ENCODE results near the gene TRAPPC2L. TPM values are rescaled to one million over a fixed set of nuclear protein-coding genes. Genes with fewer than 3 reads are reported as not detected.
"Not testable (repeated sequence)": the region's sequence is repeated elsewhere in the genome, so short reads cannot be mapped to it uniquely, and the experiment has no call there.

The TRAPPC2L gene
- total RNA-seq, 1 donor = 43.1 TPM

DNA sequence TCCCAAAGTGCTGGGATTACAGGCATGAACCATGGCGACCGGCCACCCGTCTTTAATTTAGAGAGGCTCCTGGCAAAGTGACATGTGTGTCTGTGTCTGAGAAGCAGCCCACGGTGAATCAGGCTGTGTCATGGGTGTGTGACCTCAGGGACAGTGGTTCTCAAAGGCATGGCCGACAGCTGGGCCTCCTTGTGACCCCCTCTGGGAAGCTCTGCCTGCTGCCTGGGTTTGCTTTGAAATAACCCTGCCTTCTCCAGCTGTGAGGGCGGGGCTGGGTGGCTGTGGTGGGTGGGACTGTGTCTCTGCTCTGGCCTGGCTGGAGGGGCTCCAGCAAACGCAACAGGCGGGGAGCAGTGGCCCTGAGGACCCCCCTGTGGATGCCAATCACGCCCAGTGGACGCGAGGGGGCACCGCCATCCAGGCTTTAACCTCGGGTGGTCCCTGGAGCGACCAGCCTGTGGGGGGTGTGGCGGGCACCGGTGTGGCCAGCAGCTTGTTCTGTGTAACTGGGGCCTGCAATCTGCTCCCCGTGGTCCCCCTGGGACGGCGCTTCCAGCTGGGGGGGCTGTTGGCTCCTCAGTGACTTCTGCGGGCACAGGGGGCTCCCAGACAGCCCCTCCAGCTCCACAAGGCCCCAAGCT, 36.4 kb upstream of the TRAPPC2L start:
- TF ChIP-seq, protein P1, sequence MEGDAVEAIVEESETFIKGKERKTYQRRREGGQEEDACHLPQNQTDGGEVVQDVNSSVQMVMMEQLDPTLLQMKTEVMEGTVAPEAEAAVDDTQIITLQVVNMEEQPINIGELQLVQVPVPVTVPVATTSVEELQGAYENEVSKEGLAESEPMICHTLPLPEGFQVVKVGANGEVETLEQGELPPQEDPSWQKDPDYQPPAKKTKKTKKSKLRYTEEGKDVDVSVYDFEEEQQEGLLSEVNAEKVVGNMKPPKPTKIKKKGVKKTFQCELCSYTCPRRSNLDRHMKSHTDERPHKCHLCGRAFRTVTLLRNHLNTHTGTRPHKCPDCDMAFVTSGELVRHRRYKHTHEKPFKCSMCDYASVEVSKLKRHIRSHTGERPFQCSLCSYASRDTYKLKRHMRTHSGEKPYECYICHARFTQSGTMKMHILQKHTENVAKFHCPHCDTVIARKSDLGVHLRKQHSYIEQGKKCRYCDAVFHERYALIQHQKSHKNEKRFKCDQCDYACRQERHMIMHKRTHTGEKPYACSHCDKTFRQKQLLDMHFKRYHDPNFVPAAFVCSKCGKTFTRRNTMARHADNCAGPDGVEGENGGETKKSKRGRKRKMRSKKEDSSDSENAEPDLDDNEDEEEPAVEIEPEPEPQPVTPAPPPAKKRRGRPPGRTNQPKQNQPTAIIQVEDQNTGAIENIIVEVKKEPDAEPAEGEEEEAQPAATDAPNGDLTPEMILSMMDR (IDR thresholded peaks at IDR 0.05; ENCODE audit: extremely low read depth, low read depth, low read length) = no peak
- no peak overlapping the region for H3K4me3 ChIP-seq (ENCODE audit: insufficient read depth, low read length)
- DNase-seq (ENCODE audit: insufficient read length, low spot score, missing footprints) = no peak
- H3K79me2 ChIP-seq (ENCODE audit: insufficient read depth, low read length) = no peaks in the 10 kb centered on the region
- H3K27ac ChIP-seq (ENCODE audit: low read depth, low read length) = no peak overlapping the region
- no peaks in the 10 kb centered on the region for H3K27me3 ChIP-seq (ENCODE audit: insufficient read depth, low read length)
- no peaks in the 10 kb centered on the region for H3K4me1 ChIP-seq (ENCODE audit: insufficient read depth, low read length)
- no peaks in the 10 kb centered on the region for H4K20me1 ChIP-seq (ENCODE audit: insufficient read depth, low read length)
- no peaks in the 10 kb centered on the region for H3K9me3 ChIP-seq (ENCODE audit: low read depth, low read length)
- no peaks in the 10 kb centered on the region for H3K36me3 ChIP-seq (ENCODE audit: insufficient read depth, low read length)
- no peak overlapping the region for H3K4me2 ChIP-seq (ENCODE audit: insufficient read depth, low read length)
- no peak overlapping the region for H2AFZ ChIP-seq (ENCODE audit: low read length)

- H3K9me3 ChIP-seq (ENCODE audit: low read depth, low read length) = no peaks in the 10 kb centered on the region
- H2AFZ ChIP-seq (ENCODE audit: low read length) = no peak overlapping the region
- no peaks in the 10 kb centered on the region for H3K36me3 ChIP-seq (ENCODE audit: insufficient read depth, low read length)
- no peaks in the 10 kb centered on the region for H3K4me1 ChIP-seq (ENCODE audit: insufficient read depth, low read length)
- no peaks in the 10 kb centered on the region for H3K27me3 ChIP-seq (ENCODE audit: insufficient read depth, low read length)
- TF ChIP-seq, protein P1 (IDR thresholded peaks at IDR 0.05; ENCODE audit: extremely low read depth, low read depth, low read length) = no peak
- no peak for DNase-seq (ENCODE audit: insufficient read length, low spot score, missing footprints)
- H3K4me2 ChIP-seq (ENCODE audit: insufficient read depth, low read length) = no peak overlapping the region
- H3K27ac ChIP-seq (ENCODE audit: low read depth, low read length) = no peak overlapping the region
- no peaks in the 10 kb centered on the region for H4K20me1 ChIP-seq (ENCODE audit: insufficient read depth, low read length)
- no peak overlapping the region for H3K4me3 ChIP-seq (ENCODE audit: insufficient read depth, low read length)
- no peaks in the 10 kb centered on the region for H3K79me2 ChIP-seq (ENCODE audit: insufficient read depth, low read length)
These were observed 35.6 kb upstream of the TRAPPC2L start for GRCh38 chr16:88821168-88821850.

DNA sequence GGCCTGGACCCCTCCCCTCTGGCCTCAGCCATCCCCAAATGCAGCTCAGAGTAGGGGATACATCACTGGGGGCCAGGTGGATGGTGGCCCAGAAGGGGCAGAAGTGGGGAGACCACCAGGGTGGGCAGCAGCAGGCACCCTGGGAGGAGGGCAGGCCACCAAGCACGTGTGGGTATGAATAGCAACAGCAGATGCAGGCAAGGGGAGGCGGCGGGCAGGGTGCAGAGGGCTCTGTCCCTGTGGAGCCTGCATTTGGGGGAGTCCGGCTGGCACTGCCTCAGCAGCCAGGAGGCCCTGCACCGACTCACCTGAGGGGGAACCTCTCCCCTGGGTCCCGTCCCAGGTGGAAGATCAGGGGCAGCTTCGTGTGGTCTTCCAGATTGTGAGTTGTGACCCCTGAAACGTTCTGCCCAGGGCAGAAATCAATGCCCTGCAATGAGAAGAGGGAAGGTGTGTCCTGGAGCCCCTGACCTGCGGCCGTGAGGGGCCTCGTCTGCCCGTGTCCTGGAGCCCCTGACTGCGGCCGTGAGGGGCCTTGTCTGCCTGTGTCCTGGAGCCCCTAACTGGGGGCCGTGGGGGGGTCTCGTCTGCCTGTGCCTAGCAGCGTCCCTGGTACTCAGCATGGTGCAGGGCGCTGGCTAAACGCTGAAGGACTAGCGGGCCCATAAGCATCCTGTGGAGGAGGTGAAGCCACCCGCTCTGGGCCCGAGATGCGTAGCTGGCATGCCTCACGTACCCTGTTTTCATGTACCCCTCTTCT, 34.5 kb upstream of the TRAPPC2L start:
- Histone ChIP-seq H3K27ac (ENCODE audit: low read depth, low read length) (no peak overlapping the region), H3K4me3 (ENCODE audit: insufficient read depth, low read length) (no peak overlapping the region), H3K36me3 (ENCODE audit: insufficient read depth, low read length) (no peaks in the 10 kb centered on the region), H2AFZ (ENCODE audit: low read length) (no peak overlapping the region), H3K4me2 (ENCODE audit: insufficient read depth, low read length) (no peak overlapping the region), H3K27me3 (ENCODE audit: insufficient read depth, low read length) (no peaks in the 10 kb centered on the region), H3K4me1 (ENCODE audit: insufficient read depth, low read length) (no peaks in the 10 kb centered on the region), H3K9me3 (ENCODE audit: low read depth, low read length) (no peaks in the 10 kb centered on the region), H3K79me2 (ENCODE audit: insufficient read depth, low read length) (no peaks in the 10 kb centered on the region), H4K20me1 (ENCODE audit: insufficient read depth, low read length) (no peaks in the 10 kb centered on the region)
- TF ChIP-seq, protein P1 (IDR thresholded peaks at IDR 0.05; ENCODE audit: extremely low read depth, low read depth, low read length) = no peak
- DNase-seq (ENCODE audit: insufficient read length, low spot score, missing footprints) = no peak

- H3K9me3 ChIP-seq (ENCODE audit: low read depth, low read length); H2AFZ ChIP-seq (ENCODE audit: low read length); H3K36me3 ChIP-seq (ENCODE audit: insufficient read depth, low read length); H3K4me3 ChIP-seq (ENCODE audit: insufficient read depth, low read length); H3K4me1 ChIP-seq (ENCODE audit: insufficient read depth, low read length); H3K79me2 ChIP-seq (ENCODE audit: insufficient read depth, low read length); H3K27me3 ChIP-seq (ENCODE audit: insufficient read depth, low read length); H4K20me1 ChIP-seq (ENCODE audit: insufficient read depth, low read length); H3K27ac ChIP-seq (ENCODE audit: low read depth, low read length); H3K4me2 ChIP-seq (ENCODE audit: insufficient read depth, low read length); DNase-seq (ENCODE audit: insufficient read length, low spot score, missing footprints): not testable (repeated sequence)
These were observed 33.3 kb upstream of the TRAPPC2L start for GRCh38 chr16:88823646-88824045.

Data from osteoblast (primary cell).